ENCODE data around the gene SYNE1.

Gene SYNE1

GRCh38 chr6:152170702-152171667 lies 466.2 kb downstream of the SYNE1 start:
- Histone ChIP-seq H2AFZ (ENCODE audit: insufficient read depth, low read length, poor library complexity) (no peak overlapping the region), H3K9ac (ENCODE audit: low read length) (no peak overlapping the region), H2BK120ac (ENCODE audit: insufficient read depth, low read length, poor library complexity) (no peak overlapping the region), H3K9me3 (ENCODE audit: insufficient read depth, low read depth, low read length) (no peaks in the 10 kb centered on the region), H3K4me3 (ENCODE audit: low read depth, low read length) (no peak overlapping the region), H3K4me1 (ENCODE audit: control insufficient read depth in 1 of 2, insufficient read depth in 2 of 2, low read length in 2 of 2) (no peaks in the 10 kb centered on the region), H3K79me2 (ENCODE audit: control insufficient read depth, insufficient read depth, low read length, poor library complexity) (no peaks in the 10 kb centered on the region), H3K14ac (ENCODE audit: low read length) (no peak overlapping the region), H2BK5ac (ENCODE audit: low read depth, low read length, poor library complexity) (no peak overlapping the region), H3K79me1 (ENCODE audit: low read length) (no peaks in the 10 kb centered on the region), H2BK12ac (ENCODE audit: low read length) (no peak overlapping the region), H3K4me2 (ENCODE audit: low read length) (no peak overlapping the region), H4K91ac (ENCODE audit: low read depth, low read length) (no peak overlapping the region), H3K23ac (ENCODE audit: low read length) (no peak overlapping the region), H4K8ac (ENCODE audit: low read depth, low read length) (no peak overlapping the region), H4K12ac (ENCODE audit: low read depth, low read length) (no peak overlapping the region), H3K27ac (ENCODE audit: low read depth, low read length) (no peak overlapping the region), H3K27me3 (ENCODE audit: insufficient read depth, low read length) (no peaks in the 10 kb centered on the region), H3K4ac (ENCODE audit: low read depth, low read length) (no peak overlapping the region), H2AK5ac (ENCODE audit: low read length) (no peak overlapping the region), H3K18ac (ENCODE audit: low read length) (no peak overlapping the region), H3K36me3 (ENCODE audit: control insufficient read depth in 1 of 2, insufficient read depth in 2 of 2, low read length in 2 of 2) (no peaks in the 10 kb centered on the region)
- no CpG with 5 or more reads among the region's 13 CpGs for WGBS (ENCODE audit: extremely low coverage, insufficient coverage, insufficient read length)
- DNase-seq = peak; percentile 45 to 66

- H3K36me3 ChIP-seq (ENCODE audit: control insufficient read depth in 1 of 2, insufficient read depth in 2 of 2, low read length in 2 of 2) = no peaks in the 10 kb centered on the region
- no peak overlapping the region for H3K27ac ChIP-seq (ENCODE audit: low read depth, low read length)
- no peak overlapping the region for H3K9ac ChIP-seq (ENCODE audit: low read length)
- no peak overlapping the region for H2BK120ac ChIP-seq (ENCODE audit: insufficient read depth, low read length, poor library complexity)
- H2AK5ac ChIP-seq (ENCODE audit: low read length) = no peak overlapping the region
- no peaks in the 10 kb centered on the region for H3K79me1 ChIP-seq (ENCODE audit: low read length)
- H4K12ac ChIP-seq (ENCODE audit: low read depth, low read length) = no peak overlapping the region
- H3K23ac ChIP-seq (ENCODE audit: low read length) = no peak overlapping the region
- H2BK12ac ChIP-seq (ENCODE audit: low read length) = no peak overlapping the region
- H3K4ac ChIP-seq (ENCODE audit: low read depth, low read length) = no peak overlapping the region
- no peaks in the 10 kb centered on the region for H3K27me3 ChIP-seq (ENCODE audit: insufficient read depth, low read length)
- no peak overlapping the region for H4K8ac ChIP-seq (ENCODE audit: low read depth, low read length)
- H4K91ac ChIP-seq (ENCODE audit: low read depth, low read length) = no peak overlapping the region
- no peaks in the 10 kb centered on the region for H3K9me3 ChIP-seq (ENCODE audit: insufficient read depth, low read depth, low read length)
- no peak overlapping the region for H3K4me3 ChIP-seq (ENCODE audit: low read depth, low read length)
- H3K18ac ChIP-seq (ENCODE audit: low read length) = no peak overlapping the region
- no CpG with 5 or more reads among the region's 4 CpGs for WGBS (ENCODE audit: extremely low coverage, insufficient coverage, insufficient read length)
- peak in 1 of 2 donors; percentile 34 for DNase-seq
- no peak overlapping the region for H3K14ac ChIP-seq (ENCODE audit: low read length)
- H3K4me2 ChIP-seq (ENCODE audit: low read length) = no peak overlapping the region
- no peaks in the 10 kb centered on the region for H3K79me2 ChIP-seq (ENCODE audit: control insufficient read depth, insufficient read depth, low read length, poor library complexity)
- no peak overlapping the region for H2AFZ ChIP-seq (ENCODE audit: insufficient read depth, low read length, poor library complexity)
- H2BK5ac ChIP-seq (ENCODE audit: low read depth, low read length, poor library complexity) = no peak overlapping the region
- no peaks in the 10 kb centered on the region for H3K4me1 ChIP-seq (ENCODE audit: control insufficient read depth in 1 of 2, insufficient read depth in 2 of 2, low read length in 2 of 2)
Measured at GRCh38 chr6:152170313-152170701, 466.9 kb downstream of the SYNE1 start.

DNA sequence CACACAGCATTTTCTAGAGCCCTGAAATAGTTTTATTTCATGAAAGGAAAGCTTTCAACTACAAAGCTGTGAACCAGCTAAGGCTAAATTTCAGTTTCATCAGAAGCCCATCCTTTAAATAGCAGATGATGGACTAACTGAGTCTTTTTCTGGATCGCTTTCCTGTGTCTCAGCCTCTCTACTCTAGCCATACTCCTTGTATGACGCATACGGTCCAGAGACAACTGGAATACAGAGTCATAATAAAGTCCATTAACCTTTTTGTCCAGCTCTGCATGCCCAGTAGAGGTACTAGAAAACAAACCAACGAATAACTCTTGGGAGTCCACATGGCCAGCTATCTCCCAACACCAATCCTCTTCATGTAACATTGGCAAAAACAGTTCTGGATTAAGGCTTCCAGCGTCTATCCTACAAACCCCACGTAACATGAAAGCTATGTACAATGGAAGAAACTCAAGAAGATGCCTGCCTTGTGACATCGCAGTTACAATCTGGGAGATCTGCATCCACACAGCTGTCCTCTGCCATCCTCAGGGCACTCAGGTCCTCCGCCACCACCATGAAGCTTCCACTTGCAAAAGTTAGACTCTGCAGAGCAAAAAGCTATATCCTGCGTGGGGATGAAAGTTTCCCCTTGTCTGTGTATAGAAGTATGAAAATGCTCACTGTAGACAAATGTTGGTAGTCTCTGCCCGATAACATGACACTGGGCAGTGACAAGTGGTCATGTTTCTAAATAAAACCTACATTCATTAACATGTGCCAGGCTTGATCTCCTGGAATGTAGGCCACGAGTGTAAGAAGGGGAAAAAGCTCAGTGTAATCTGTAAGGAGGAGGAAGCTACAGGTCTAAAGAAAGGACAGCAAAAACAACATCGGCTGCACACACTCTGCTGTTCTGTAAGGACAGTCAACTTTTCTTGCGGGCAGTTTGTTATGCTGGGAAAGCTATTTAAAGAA lies 469.2 kb downstream of the SYNE1 start:
- Histone ChIP-seq H2BK12ac (ENCODE audit: low read length) (no peak overlapping the region), H3K4me1 (ENCODE audit: control insufficient read depth in 1 of 2, insufficient read depth in 2 of 2, low read length in 2 of 2) (no peaks in the 10 kb centered on the region), H2AFZ (ENCODE audit: insufficient read depth, low read length, poor library complexity) (no peak overlapping the region), H3K79me1 (ENCODE audit: low read length) (no peaks in the 10 kb centered on the region), H3K4me3 (ENCODE audit: low read depth, low read length) (no peak overlapping the region), H3K9me3 (ENCODE audit: insufficient read depth, low read depth, low read length) (no peaks in the 10 kb centered on the region), H3K14ac (ENCODE audit: low read length) (no peak overlapping the region), H3K4ac (ENCODE audit: low read depth, low read length) (no peak overlapping the region), H3K9ac (ENCODE audit: low read length) (no peak overlapping the region), H4K91ac (ENCODE audit: low read depth, low read length) (no peak overlapping the region), H3K4me2 (ENCODE audit: low read length) (no peak overlapping the region), H2BK120ac (ENCODE audit: insufficient read depth, low read length, poor library complexity) (no peak overlapping the region), H3K79me2 (ENCODE audit: control insufficient read depth, insufficient read depth, low read length, poor library complexity) (no peaks in the 10 kb centered on the region), H2BK5ac (ENCODE audit: low read depth, low read length, poor library complexity) (no peak overlapping the region), H3K27me3 (ENCODE audit: insufficient read depth, low read length) (no peaks in the 10 kb centered on the region), H4K8ac (ENCODE audit: low read depth, low read length) (no peak overlapping the region), H3K27ac (ENCODE audit: low read depth, low read length) (no peak overlapping the region), H2AK5ac (ENCODE audit: low read length) (no peak overlapping the region), H4K12ac (ENCODE audit: low read depth, low read length) (no peak overlapping the region), H3K18ac (ENCODE audit: low read length) (no peak overlapping the region), H3K23ac (ENCODE audit: low read length) (no peak overlapping the region), H3K36me3 (ENCODE audit: control insufficient read depth in 1 of 2, insufficient read depth in 2 of 2, low read length in 2 of 2) (no peaks in the 10 kb centered on the region)
- DNase-seq = no peak
- no CpG with 5 or more reads among the region's 13 CpGs for WGBS (ENCODE audit: extremely low coverage, insufficient coverage, insufficient read length)

DNA sequence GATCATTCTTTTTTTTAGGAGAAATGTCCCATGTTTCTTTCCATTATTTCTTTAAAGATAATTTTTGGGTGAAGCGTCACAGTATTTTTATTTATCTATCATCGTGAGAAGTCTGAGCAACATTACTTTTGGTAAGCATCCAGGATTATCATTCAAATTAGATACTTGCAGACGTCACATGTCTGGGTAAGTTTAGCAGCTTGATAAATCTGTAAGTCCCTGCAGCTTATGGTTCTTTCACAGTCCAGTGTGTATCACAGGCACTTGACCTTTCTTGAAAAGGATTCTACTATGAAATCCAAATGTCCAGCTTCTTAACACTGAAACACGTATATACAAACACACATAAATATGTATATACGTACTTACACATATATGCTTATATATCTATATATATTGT lies 470.3 kb downstream of the SYNE1 start:
- H4K91ac ChIP-seq (ENCODE audit: low read depth, low read length) = no peak overlapping the region
- no peak overlapping the region for H4K8ac ChIP-seq (ENCODE audit: low read depth, low read length)
- no peaks in the 10 kb centered on the region for H3K4me1 ChIP-seq (ENCODE audit: control insufficient read depth in 1 of 2, insufficient read depth in 2 of 2, low read length in 2 of 2)
- no peak overlapping the region for H2BK120ac ChIP-seq (ENCODE audit: insufficient read depth, low read length, poor library complexity)
- H3K4me2 ChIP-seq (ENCODE audit: low read length) = no peak overlapping the region
- no peak overlapping the region for H3K27ac ChIP-seq (ENCODE audit: low read depth, low read length)
- H2BK5ac ChIP-seq (ENCODE audit: low read depth, low read length, poor library complexity) = no peak overlapping the region
- no peak for DNase-seq
- no peaks in the 10 kb centered on the region for H3K27me3 ChIP-seq (ENCODE audit: insufficient read depth, low read length)
- no peak overlapping the region for H3K14ac ChIP-seq (ENCODE audit: low read length)
- WGBS (ENCODE audit: extremely low coverage, insufficient coverage, insufficient read length) = no CpG with 5 or more reads among the region's 5 CpGs
- no peak overlapping the region for H3K4ac ChIP-seq (ENCODE audit: low read depth, low read length)
- no peaks in the 10 kb centered on the region for H3K36me3 ChIP-seq (ENCODE audit: control insufficient read depth in 1 of 2, insufficient read depth in 2 of 2, low read length in 2 of 2)
- no peaks in the 10 kb centered on the region for H3K79me1 ChIP-seq (ENCODE audit: low read length)
- no peak overlapping the region for H4K12ac ChIP-seq (ENCODE audit: low read depth, low read length)
- no peak overlapping the region for H3K23ac ChIP-seq (ENCODE audit: low read length)
- H3K9me3 ChIP-seq (ENCODE audit: insufficient read depth, low read depth, low read length) = no peaks in the 10 kb centered on the region
- no peak overlapping the region for H3K4me3 ChIP-seq (ENCODE audit: low read depth, low read length)
- H2AFZ ChIP-seq (ENCODE audit: insufficient read depth, low read length, poor library complexity) = no peak overlapping the region
- H2AK5ac ChIP-seq (ENCODE audit: low read length) = no peak overlapping the region
- H3K9ac ChIP-seq (ENCODE audit: low read length) = no peak overlapping the region
- no peak overlapping the region for H2BK12ac ChIP-seq (ENCODE audit: low read length)
- no peak overlapping the region for H3K18ac ChIP-seq (ENCODE audit: low read length)
- H3K79me2 ChIP-seq (ENCODE audit: control insufficient read depth, insufficient read depth, low read length, poor library complexity) = no peaks in the 10 kb centered on the region

Measured in trophoblast cell (in vitro differentiated cells and primary cell).